ENCODE measurements around the gene SCUBE2. TPM values are rescaled to one million over a fixed set of nuclear protein-coding genes. Genes with fewer than 3 reads are reported as not detected.
A peak's percentile ranks its signal among the peaks of the same experiment; 100 is the strongest.

SCUBE2 gene
- total and polyA plus RNA-seq, 8 donors, result 3.8 to 33.8 (median 16.5) TPM

DNA sequence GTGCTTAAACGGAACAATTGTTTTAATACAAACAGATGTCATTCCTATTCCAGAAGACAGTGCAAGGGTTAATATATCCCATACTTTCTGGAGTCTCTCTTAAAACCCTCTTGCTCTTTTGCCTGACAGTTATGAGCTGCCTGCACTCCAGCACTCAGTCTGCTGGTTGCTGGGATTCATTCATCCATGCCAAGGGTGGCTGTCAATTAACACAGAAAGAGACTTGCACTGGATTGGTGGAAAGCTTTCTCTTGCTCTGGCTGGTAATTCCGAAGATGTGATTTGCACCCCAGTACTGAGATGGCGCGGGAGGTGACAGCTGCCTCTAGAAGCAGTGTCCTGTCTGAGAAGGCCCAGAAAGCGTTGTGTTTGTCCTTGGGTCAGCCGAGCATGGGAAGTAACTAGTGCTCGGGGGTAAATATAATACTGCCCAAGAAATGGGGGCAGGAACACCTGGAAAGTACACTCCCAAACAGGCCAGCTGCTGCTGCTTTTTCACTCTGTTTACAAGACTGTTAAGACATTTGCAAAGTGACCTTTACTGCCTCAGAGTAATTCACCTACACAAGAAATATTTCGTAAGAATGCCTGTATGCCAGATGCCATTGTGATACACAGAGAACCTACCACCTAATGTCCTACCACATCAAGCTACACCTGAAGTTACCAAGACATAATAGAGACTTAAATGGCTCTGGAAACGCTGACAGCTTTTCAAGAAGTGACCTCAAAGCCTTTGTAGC is 20.5 kb downstream of the SCUBE2 start:
- no peak for FAIRE-seq
- intact Hi-C loops (cut with DNase I), result no loop called here
- H3K36me3 ChIP-seq, result no peaks in the 10 kb centered on the region
- H3K27ac ChIP-seq, result no peak overlapping the region
- ATAC-seq, result peak; percentile 35 to 61 (median 48)
- H3K9me3 ChIP-seq, result no peaks in the 10 kb centered on the region
- no peak for DNase-seq
- peaks cover 0 to 15% (median 0%) of the 10 kb centered on the region in 3 donors for H3K4me1 ChIP-seq
- H3K4me3 ChIP-seq, result no peak overlapping the region
- WGBS, 2 donors, result 44 to 49% methylated on average over 9 of the region's 9 CpGs
- TF ChIP-seq, protein P1, sequence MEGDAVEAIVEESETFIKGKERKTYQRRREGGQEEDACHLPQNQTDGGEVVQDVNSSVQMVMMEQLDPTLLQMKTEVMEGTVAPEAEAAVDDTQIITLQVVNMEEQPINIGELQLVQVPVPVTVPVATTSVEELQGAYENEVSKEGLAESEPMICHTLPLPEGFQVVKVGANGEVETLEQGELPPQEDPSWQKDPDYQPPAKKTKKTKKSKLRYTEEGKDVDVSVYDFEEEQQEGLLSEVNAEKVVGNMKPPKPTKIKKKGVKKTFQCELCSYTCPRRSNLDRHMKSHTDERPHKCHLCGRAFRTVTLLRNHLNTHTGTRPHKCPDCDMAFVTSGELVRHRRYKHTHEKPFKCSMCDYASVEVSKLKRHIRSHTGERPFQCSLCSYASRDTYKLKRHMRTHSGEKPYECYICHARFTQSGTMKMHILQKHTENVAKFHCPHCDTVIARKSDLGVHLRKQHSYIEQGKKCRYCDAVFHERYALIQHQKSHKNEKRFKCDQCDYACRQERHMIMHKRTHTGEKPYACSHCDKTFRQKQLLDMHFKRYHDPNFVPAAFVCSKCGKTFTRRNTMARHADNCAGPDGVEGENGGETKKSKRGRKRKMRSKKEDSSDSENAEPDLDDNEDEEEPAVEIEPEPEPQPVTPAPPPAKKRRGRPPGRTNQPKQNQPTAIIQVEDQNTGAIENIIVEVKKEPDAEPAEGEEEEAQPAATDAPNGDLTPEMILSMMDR (IDR thresholded peaks at IDR 0.05), result no peak
- no peaks in the 10 kb centered on the region for H3K27me3 ChIP-seq

DNA sequence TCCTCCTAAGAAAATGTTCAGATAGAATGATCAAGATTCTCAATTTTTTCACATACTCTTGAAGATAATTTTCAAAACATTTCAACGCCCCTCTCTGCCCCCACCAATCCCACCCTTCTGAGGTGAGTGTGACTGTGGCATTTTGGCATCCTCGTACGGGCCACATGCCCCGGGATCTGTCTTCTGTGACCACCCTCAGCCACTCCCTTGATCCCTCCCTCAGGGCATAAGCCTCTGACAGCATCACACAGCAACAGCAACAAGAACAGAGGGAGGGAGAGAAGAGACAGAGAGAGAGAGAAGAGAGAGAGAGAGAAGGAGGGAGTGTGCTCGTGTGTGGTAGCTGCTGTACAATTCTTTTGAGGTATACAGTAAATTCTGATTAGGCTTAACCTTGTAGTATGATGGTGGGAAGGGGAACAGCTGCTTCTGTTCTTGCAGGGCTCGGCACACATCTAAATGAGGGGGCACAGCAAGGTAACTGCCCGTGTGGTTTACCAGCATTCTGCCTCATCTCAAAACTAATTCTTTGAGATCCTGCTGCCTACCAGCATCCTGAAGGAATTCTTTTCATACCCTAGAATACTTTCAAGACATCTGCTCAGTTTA is 21.4 kb downstream of the SCUBE2 start:
- H3K36me3 ChIP-seq, result no peaks in the 10 kb centered on the region
- H3K27me3 ChIP-seq, result no peaks in the 10 kb centered on the region
- H3K9me3 ChIP-seq, result no peaks in the 10 kb centered on the region
- DNase-seq (peak in 1 of 6 donors; percentile 33), ATAC-seq (peak; percentile 53 to 87 (median 62)), FAIRE-seq (no peak)
- H3K4me3 ChIP-seq, result no peak overlapping the region
- H3K27ac ChIP-seq, result no peak overlapping the region
- WGBS, 2 donors, result 49 to 61% methylated on average over 7 of the region's 7 CpGs
- H3K4me1 ChIP-seq, result peaks cover 0 to 15% (median 0%) of the 10 kb centered on the region in 3 donors
- intact Hi-C loops (cut with DNase I), result no loop called here
- TF ChIP-seq, protein P1 (IDR thresholded peaks at IDR 0.05), result no peak

DNA sequence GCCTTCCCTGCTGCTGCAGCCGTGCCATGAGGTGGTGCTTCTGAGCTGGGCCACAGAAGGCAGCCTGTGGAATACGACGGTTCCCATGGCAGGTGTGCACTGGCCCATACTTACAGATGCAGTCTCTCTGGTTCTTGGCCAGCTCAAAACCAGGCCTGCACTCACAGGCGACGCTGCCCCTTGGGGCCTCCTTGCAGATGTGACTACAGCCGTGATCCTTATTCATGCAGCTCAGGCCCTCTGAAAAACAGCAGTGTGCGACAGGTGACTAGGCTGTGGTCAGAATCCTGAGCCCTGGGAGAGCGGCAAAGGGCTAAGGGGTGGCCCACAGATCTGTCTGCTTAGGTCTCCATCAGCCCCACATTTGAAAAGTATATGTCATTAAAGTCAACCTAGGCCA is 22.1 kb downstream of the SCUBE2 start:
- TF ChIP-seq, protein P1 (IDR thresholded peaks at IDR 0.05), result no peak
- intact Hi-C loops (cut with DNase I), result no loop called here
- peaks cover 0 to 15% (median 0%) of the 10 kb centered on the region in 3 donors for H3K4me1 ChIP-seq
- H3K9me3 ChIP-seq, result no peaks in the 10 kb centered on the region
- H3K27ac ChIP-seq, result no peak overlapping the region
- ATAC-seq, result no peak
- 83 to 84% methylated on average over 8 of the region's 8 CpGs for WGBS, 2 donors
- FAIRE-seq, result no peak
- H3K4me3 ChIP-seq, result no peak overlapping the region
- no peaks in the 10 kb centered on the region for H3K27me3 ChIP-seq
- H3K36me3 ChIP-seq, result no peaks in the 10 kb centered on the region
- DNase-seq, result no peak

DNA sequence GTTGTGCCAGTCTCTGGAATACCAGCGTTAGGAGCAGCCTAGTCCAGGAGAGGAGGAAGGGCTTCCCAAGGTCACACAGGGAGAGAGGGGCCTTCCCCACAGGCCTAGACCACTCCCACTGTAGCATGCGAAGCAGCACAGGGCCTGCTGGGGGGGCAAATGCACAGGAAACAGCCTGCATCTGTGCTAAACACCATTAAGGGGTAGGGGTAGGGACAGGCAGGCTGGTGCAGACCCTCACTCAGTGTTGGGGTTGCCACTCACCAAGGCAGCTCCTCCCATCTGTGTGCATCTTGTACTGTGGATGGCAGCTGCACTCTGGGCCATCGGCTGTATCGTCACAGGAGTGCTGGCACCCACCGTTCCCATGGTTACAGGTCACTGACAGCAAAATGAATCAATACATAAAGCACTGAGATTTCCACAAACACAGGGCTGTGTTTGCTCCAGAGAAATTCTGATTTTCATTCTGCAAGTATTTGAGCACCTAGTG is 24.9 kb downstream of the SCUBE2 start:
- no peaks in the 10 kb centered on the region for H3K36me3 ChIP-seq
- ATAC-seq (peak in 3 of 4 donors; percentile 34 to 60 (median 38)), FAIRE-seq (no peak), DNase-seq (peak in 3 of 6 donors; percentile 16 to 34 (median 22))
- H3K4me1 ChIP-seq, result peaks cover 0 to 15% (median 0%) of the 10 kb centered on the region in 3 donors
- H3K27me3 ChIP-seq, result no peaks in the 10 kb centered on the region
- TF ChIP-seq, protein P1 (IDR thresholded peaks at IDR 0.05), result no peak
- intact Hi-C loops (cut with DNase I), result no loop called here
- H3K4me3 ChIP-seq, result no peak overlapping the region
- H3K9me3 ChIP-seq, result no peaks in the 10 kb centered on the region
- no peak overlapping the region for H3K27ac ChIP-seq
- WGBS, 2 donors, result 49% methylated on average over 5 of the region's 5 CpGs

Measured in pancreas (tissue), 10 donors.